Nephron (organoid): ENCODE data around the gene MCCC2.

Experiments
- H3K27ac Mint-ChIP-seq, 3 experiments: 2 replicates each; pipeline ENCODE4 v1.8.0; 2020; ENCODE audit warnings: mixed read lengths in 3 of 3, mild to moderate bottlenecking in 2 of 3, moderate library complexity in 1 of 3
- H3K27me3 Mint-ChIP-seq: 2 replicates; pipeline ENCODE4 v1.8.0; 2021; ENCODE audit warnings: low read depth, mild to moderate bottlenecking, moderate library complexity, mixed read lengths
- H3K36me3 Mint-ChIP-seq: 2 replicates; pipeline ENCODE4 v1.8.0; 2020; ENCODE audit warnings: low read depth, mixed read lengths
- H3K4me1 Mint-ChIP-seq: 2 replicates; pipeline ENCODE4 v1.8.0; 2020; ENCODE audit warnings: mixed read lengths
- H3K4me3 Mint-ChIP-seq, 3 experiments: 2 replicates each; pipeline ENCODE4 v1.8.0; 2020; ENCODE audit warnings: mild to moderate bottlenecking in 3 of 3, mixed read lengths in 3 of 3, moderate library complexity in 2 of 3
- H3K9me3 Mint-ChIP-seq: 2 replicates; pipeline ENCODE4 v1.8.0; 2020; ENCODE audit warnings: mixed read lengths
- TF ChIP-seq, protein P1 (sequence below), 3 experiments: fragments of 200-600 bp; sonication (generic); IDR thresholded peaks; one replicate each; pipeline ENCODE4 v1.5.0; 2021; ENCODE audit warnings: antibody characterized with exemption in 3 of 3; ENCODE audit not compliant: unreplicated experiment in 3 of 3

Gene MCCC2

DNA sequence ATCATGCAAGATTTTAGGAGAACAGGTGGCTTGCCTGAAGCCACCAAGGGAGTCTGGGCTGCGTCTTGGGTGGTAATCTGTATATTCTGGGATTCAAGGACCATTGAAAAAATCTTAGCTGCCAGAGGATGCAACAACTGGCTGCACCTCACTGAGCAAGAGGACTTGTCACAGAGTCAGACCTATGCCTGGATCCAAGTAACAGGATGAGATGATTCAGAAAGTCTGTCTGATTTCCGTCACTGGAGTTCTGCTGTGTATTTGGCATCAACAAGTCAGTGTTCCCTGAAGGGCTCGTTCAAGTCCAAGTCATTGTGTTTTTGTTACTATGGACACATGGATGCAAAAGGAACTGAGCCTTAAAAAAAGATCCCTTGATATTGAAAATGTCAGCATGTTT lies 94.2 kb downstream of the MCCC2 start:
- Mint-ChIP-seq H3K27ac (no peak overlapping the region), H3K36me3 (no peaks in the 10 kb centered on the region), H3K9me3 (peaks cover 15% of the 10 kb centered on the region), H3K4me3 (no peak overlapping the region), H3K4me1 (no peaks in the 10 kb centered on the region), H3K27me3 (no peaks in the 10 kb centered on the region)
- TF ChIP-seq, protein P1, sequence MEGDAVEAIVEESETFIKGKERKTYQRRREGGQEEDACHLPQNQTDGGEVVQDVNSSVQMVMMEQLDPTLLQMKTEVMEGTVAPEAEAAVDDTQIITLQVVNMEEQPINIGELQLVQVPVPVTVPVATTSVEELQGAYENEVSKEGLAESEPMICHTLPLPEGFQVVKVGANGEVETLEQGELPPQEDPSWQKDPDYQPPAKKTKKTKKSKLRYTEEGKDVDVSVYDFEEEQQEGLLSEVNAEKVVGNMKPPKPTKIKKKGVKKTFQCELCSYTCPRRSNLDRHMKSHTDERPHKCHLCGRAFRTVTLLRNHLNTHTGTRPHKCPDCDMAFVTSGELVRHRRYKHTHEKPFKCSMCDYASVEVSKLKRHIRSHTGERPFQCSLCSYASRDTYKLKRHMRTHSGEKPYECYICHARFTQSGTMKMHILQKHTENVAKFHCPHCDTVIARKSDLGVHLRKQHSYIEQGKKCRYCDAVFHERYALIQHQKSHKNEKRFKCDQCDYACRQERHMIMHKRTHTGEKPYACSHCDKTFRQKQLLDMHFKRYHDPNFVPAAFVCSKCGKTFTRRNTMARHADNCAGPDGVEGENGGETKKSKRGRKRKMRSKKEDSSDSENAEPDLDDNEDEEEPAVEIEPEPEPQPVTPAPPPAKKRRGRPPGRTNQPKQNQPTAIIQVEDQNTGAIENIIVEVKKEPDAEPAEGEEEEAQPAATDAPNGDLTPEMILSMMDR (IDR thresholded peaks at IDR 0.05; ENCODE audit: unreplicated experiment in 3 of 3), result no peak

DNA sequence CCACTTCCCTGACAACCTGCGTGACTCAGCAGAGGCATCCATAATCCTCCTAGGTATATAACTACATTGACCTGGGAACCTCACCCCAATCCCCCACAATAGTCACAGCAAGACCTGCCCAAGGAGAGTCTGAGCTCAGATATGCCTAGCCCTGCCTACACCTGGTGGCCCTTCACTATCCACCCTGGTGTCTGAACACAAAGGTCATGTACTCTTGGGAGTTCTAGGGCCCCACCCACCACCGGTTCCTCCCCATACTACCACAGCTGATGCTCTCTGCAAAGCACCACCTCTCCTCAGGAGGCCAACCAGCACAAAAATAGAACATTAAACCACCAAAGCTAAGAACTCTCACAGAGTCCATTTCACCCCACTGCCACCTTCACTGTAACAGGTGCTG lies 97.2 kb downstream of the MCCC2 start:
- no peak overlapping the region for H3K27ac Mint-ChIP-seq
- no peaks in the 10 kb centered on the region for H3K4me1 Mint-ChIP-seq
- no peaks in the 10 kb centered on the region for H3K36me3 Mint-ChIP-seq
- peaks cover 15% of the 10 kb centered on the region for H3K9me3 Mint-ChIP-seq
- TF ChIP-seq, protein P1 (IDR thresholded peaks at IDR 0.05; ENCODE audit: unreplicated experiment in 3 of 3), result no peak
- no peaks in the 10 kb centered on the region for H3K27me3 Mint-ChIP-seq
- no peak overlapping the region for H3K4me3 Mint-ChIP-seq

- peak overlapping the region in 2 of 3 experiments; percentile 36 to 78 for H3K27ac Mint-ChIP-seq
- no peaks in the 10 kb centered on the region for H3K9me3 Mint-ChIP-seq
- H3K4me3 Mint-ChIP-seq, result peak overlapping the region; percentile 2 to 20 (median 13)
- no peaks in the 10 kb centered on the region for H3K36me3 Mint-ChIP-seq
- H3K4me1 Mint-ChIP-seq, result peaks cover 11% of the 10 kb centered on the region
- TF ChIP-seq, protein P1 (IDR thresholded peaks at IDR 0.05; ENCODE audit: unreplicated experiment in 3 of 3), result no peak
- H3K27me3 Mint-ChIP-seq, result peaks cover 3% of the 10 kb centered on the region
These were observed 106.8 kb downstream of the MCCC2 start for GRCh38 chr5:71693828-71694427.

DNA sequence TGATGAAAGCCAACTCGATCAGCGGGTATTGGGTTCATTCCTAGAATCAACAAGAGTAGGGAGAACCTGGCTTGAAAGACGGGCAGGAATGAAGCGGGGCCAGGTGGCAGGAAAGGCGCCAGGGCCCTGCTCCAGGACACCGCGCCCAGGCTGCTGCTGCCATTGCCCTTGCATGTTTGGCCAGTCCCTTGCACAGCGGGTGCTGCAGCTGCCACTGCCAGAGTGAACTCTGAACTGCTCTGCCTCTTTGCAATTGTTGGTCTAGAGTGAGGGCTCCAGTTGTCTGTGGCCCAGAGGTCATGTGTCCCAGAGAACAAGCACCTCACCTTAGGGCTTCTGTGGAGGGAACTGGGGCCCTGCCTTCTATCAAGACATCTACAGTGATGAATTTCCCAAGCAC lies 107.9 kb downstream of the MCCC2 start:
- Mint-ChIP-seq H3K27me3 (peaks cover 3% of the 10 kb centered on the region), H3K36me3 (no peaks in the 10 kb centered on the region), H3K9me3 (no peaks in the 10 kb centered on the region), H3K4me3 (no peak overlapping the region), H3K4me1 (peaks cover 11% of the 10 kb centered on the region), H3K27ac (peak overlapping the region in 1 of 3 experiments; percentile 63)
- TF ChIP-seq, protein P1 (IDR thresholded peaks at IDR 0.05; ENCODE audit: unreplicated experiment in 3 of 3), result no peak

GRCh38 chr5:71695595-71695994 lies 108.5 kb downstream of the MCCC2 start:
- no peaks in the 10 kb centered on the region for H3K36me3 Mint-ChIP-seq
- no peak overlapping the region for H3K4me3 Mint-ChIP-seq
- TF ChIP-seq, protein P1 (IDR thresholded peaks at IDR 0.05; ENCODE audit: unreplicated experiment in 3 of 3), result no peak
- peaks cover 3% of the 10 kb centered on the region for H3K27me3 Mint-ChIP-seq
- H3K9me3 Mint-ChIP-seq, result no peaks in the 10 kb centered on the region
- peaks cover 11% of the 10 kb centered on the region for H3K4me1 Mint-ChIP-seq
- peak overlapping the region in 1 of 3 experiments; percentile 63 for H3K27ac Mint-ChIP-seq

GRCh38 chr5:71697967-71698366 lies 110.8 kb downstream of the MCCC2 start:
- H3K4me3 Mint-ChIP-seq, result no peak overlapping the region
- H3K27ac Mint-ChIP-seq, result no peak overlapping the region
- TF ChIP-seq, protein P1 (IDR thresholded peaks at IDR 0.05; ENCODE audit: unreplicated experiment in 3 of 3), result peak in 1 of 3 experiments; percentile 14
- H3K36me3 Mint-ChIP-seq, result no peaks in the 10 kb centered on the region
- peaks cover 11% of the 10 kb centered on the region for H3K4me1 Mint-ChIP-seq
- peaks cover 3% of the 10 kb centered on the region for H3K27me3 Mint-ChIP-seq
- no peaks in the 10 kb centered on the region for H3K9me3 Mint-ChIP-seq
